HG03066 (cell line): ENCODE data around the gene DMTF1.
"Not testable (repeated sequence)": the region's sequence is repeated elsewhere in the genome, so short reads cannot be mapped to it uniquely, and the experiment has no call there.

Experiments
- ATAC-seq: cut with Tn5 transposase; IDR thresholded peaks from one replicate; pipeline ENCODE4 v1.9.1; 2021; ENCODE audit warnings: low read depth; ENCODE audit not compliant: unreplicated experiment

The DMTF1 gene

GRCh38 chr7:87219545-87220025 is 67.3 kb downstream of the DMTF1 start, which contains the start of gene TMEM243:
TSS of gene TMEM243 (minus strand) at chr7:87219732. CDS start at chr7:87219503, 229 bp downstream.
- ATAC-seq = peak; percentile 44

GRCh38 chr7:87220026-87220733 is 67.9 kb downstream of the DMTF1 start:
- peak; percentile 28 for ATAC-seq

- ATAC-seq = no peak
These were observed 68.5 kb downstream of the DMTF1 start for GRCh38 chr7:87220734-87221215.

GRCh38 chr7:87223666-87224065 is 71.4 kb downstream of the DMTF1 start:
- no peak for ATAC-seq

- no peak for ATAC-seq
These were observed 73.4 kb downstream of the DMTF1 start for GRCh38 chr7:87225696-87226095.

GRCh38 chr7:87226495-87226894 is 74.2 kb downstream of the DMTF1 start:
- ATAC-seq = peak; percentile 56

GRCh38 chr7:87231258-87231657 is 79.0 kb downstream of the DMTF1 start:
- no peak for ATAC-seq

GRCh38 chr7:87231711-87232110 is 79.5 kb downstream of the DMTF1 start:
- ATAC-seq = no peak

- no peak for ATAC-seq
These were observed 82.7 kb downstream of the DMTF1 start for GRCh38 chr7:87234949-87235348.

GRCh38 chr7:87238464-87239051 is 86.3 kb downstream of the DMTF1 start:
- not testable (repeated sequence) for ATAC-seq

- ATAC-seq = not testable (repeated sequence)
These were observed 93.4 kb downstream of the DMTF1 start for GRCh38 chr7:87245671-87246070.
